DMS153 treated with DMSO at 0.1 percent for 48 hours (cell line): ENCODE measurements around the gene PRELID3B.

Experiments used
- DNase-seq: peaks from one replicate; lab custom pipeline; 2025; ENCODE audit not compliant: unreplicated experiment; lab: John Stamatoyannopoulos, UW

Gene PRELID3B

GRCh38 chr20:58996226-58996611, 46.4 kb downstream of the PRELID3B start:
- no peak for DNase-seq

DNA sequence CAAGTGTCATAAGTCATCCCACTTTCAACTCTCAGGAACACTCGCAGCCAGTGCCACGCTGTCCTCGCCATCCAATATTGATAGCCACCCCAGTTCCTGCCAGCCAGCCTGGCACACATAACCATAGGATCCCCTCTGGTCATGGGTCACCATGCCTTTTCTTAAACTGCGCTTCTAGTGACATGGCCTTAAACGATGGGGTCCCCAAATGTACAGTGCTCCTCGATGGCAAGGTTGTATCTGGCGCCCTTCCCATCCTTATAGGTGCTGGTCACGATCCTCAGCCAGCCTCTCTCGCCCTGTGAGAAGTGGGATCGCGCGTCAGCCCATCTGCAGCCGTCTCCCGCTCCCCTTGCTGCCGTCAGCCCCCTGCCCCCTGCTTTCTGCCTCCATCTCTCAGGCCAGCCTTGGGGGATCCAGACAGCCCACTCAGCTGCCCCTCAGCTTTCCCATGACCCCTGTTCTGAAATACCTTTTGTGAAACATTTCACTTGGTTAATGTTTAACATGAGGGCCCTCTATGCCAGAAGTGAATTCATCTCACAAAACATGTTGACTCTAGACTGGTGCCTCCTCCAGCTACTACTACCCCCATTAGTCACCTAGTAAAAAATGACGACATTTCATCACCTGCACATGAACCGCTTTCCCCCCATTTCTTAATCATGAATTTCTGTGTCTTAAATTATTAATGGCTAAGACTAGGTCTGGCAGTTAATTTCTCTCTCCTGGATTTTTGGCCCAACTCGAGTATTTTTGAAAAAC, 46.9 kb downstream of the PRELID3B start:
- no peak for DNase-seq

GRCh38 chr20:58994390-58995159, 48.0 kb downstream of the PRELID3B start:
- DNase-seq, result no peak

DNA sequence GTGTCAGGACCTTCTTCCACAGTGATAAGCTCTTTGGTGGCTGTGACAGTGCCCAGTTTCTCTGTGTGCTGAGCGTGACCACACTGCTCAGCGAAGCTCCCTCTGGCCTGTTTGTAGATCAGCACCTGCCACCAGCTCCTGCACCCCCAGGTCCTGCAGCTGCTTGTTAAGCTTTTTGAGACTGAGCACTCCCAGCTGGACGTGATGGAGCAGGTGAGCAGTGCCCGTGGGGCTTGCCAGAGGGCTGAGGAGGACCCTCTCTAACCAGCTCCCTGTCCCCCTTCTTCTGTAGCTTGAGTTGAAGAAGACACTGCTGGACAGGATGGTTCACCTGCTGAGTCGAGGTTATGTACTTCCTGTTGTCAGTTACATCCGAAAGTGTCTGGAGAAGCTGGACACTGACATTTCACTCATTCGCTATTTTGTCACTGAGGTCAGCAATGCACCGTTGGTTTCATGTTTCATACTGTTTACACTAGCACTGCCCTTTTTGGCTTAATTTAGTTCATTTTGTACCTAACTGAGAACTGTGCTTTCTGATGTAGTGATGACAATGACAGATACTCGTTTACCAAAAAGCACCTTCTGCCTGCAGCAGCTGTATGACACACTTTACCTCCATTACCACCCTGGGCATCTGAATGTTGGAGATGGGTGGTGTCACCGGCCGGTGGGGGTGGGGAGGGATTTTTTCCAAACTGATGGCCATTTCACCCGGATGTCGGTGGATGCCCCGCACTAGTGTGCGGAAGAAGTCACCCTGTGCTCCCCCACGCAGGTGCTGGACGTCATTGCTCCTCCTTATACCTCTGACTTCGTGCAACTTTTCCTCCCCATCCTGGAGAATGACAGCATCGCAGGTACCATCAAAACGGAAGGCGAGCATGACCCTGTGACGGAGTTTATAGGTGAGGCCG, 49.0 kb downstream of the PRELID3B start:
- DNase-seq, result no peak

DNA sequence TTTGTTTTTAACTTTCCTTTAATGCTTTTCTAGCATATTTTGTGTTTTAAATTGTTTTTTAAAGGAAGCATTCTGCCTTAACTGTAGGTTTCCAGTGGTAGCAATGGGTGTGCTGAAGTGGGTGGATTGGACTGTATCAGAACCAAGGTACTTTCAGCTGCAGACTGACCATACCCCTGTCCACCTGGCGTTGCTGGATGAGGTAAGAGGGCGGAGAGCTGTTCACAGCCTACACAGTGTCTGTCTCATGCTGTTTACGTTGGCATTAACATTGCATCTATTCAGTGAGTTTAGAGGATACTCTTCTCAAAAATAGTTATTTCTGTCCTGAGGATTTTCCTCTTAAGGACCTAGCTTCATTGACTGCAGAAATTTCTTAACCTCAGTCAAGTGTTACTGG, 49.7 kb downstream of the PRELID3B start:
- no peak for DNase-seq

- DNase-seq, result no peak
Observed at GRCh38 chr20:58991715-58992114, 50.9 kb downstream of the PRELID3B start.

- no peak for DNase-seq
Observed at GRCh38 chr20:58990651-58991445, 51.7 kb downstream of the PRELID3B start.

- DNase-seq, result no peak
Observed at GRCh38 chr20:58989196-58989595, 53.4 kb downstream of the PRELID3B start.

- DNase-seq, result no peak
Observed at GRCh38 chr20:58988565-58988882, 54.1 kb downstream of the PRELID3B start.

DNA sequence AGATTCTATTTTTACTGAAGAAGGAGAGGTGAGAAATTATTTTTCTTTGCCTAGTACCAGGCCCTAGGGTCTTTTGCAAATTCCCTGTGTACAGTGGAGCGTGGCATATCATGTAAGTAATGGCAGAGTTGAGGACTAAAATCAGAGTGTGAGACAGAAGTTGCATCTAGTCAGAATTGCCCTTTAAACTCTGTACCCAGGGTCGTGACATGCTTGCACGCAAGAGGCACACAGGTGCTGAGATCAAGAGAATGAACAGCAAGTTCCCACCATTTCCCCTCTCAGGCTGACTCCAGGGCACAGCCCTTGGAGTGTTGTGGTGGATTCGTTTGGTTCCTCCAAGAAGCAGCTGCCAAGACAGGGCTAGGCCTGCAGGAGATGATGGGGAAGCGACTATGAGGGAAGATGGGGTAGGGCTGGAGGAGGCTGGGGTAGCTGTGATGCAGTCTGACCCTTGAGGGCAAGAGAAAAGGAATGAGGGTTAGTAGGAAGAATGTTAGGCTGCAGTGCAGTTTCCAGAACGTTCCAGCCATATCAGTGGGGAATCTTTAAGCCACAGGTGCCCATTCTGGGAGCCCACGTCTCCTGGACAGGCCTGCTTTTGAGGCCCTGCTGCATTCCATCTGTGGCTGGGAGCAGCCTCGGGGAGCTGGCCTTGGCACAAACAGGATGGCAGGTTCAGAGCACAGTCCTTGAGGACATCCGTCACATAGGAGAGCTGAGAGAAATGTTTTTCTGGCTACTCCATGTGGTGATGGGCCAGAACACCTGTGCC, 54.6 kb downstream of the PRELID3B start:
- DNase-seq, result no peak

- no peak for DNase-seq
Observed at GRCh38 chr20:58986968-58987517, 55.5 kb downstream of the PRELID3B start.

- no peak for DNase-seq
Observed at GRCh38 chr20:58986286-58986967, 56.2 kb downstream of the PRELID3B start.

DNA sequence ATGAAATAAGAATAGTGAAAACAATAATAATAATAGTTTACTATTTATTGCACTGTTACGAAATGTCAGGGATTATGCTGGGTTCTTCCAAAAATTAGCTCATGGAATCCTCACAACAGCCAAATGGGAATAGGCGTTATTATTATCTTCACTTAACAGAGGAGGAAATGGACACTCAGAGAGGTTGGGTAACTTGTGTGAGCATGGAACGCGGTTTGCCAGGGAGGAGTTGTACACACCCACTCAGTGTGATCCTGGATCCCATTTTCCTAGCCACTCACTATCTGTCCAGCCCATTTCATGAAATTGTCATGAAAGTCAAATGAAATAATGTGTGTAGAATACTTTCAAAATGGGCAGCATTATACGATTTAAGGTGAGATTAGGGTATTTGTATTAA, 56.9 kb downstream of the PRELID3B start:
- no peak for DNase-seq

DNA sequence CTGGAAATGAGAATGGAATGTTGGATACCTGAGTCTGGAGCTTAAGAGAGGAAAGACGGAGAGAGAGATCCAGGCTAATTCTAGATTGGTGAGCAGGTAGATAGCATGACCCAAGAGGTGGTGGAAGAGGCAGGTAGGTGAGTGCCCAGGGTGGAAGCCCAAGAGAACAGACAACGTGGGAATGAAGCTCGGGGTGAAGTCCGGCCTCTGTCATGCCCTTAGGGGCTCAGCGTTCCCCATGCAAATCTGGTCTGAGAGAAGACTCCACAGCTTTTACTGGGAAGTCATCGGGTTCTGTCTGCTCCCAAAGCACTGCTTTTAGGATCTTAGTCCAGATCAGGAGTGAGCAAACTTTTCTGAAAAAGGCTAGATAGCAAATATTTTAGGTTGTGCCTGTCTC, 57.9 kb downstream of the PRELID3B start:
- DNase-seq, result no peak
